ENCODE data around the gene CREB5.

The CREB5 gene

GRCh38 chr7:28836716-28837115 lies 424.4 kb downstream of the CREB5 start:
- H4K20me1 ChIP-seq (ENCODE audit: insufficient read depth): no peaks in the 10 kb centered on the region
- H3K4me1 ChIP-seq (ENCODE audit: low read depth, poor library complexity, severe bottlenecking): peaks cover 12% of the 10 kb centered on the region
- H2AFZ ChIP-seq (ENCODE audit: low read depth): no peak overlapping the region
- no peak overlapping the region for H3K4me2 ChIP-seq
- H3K79me2 ChIP-seq (ENCODE audit: insufficient read depth, low read depth): no peaks in the 10 kb centered on the region
- H3K9ac ChIP-seq: no peak overlapping the region
- H3K4me3 ChIP-seq (IDR thresholded peaks at IDR 0.05; ENCODE audit: insufficient read depth, low read depth, low read length): no peak overlapping the region
- H3K27ac ChIP-seq: no peak overlapping the region
- TF ChIP-seq, protein P1, sequence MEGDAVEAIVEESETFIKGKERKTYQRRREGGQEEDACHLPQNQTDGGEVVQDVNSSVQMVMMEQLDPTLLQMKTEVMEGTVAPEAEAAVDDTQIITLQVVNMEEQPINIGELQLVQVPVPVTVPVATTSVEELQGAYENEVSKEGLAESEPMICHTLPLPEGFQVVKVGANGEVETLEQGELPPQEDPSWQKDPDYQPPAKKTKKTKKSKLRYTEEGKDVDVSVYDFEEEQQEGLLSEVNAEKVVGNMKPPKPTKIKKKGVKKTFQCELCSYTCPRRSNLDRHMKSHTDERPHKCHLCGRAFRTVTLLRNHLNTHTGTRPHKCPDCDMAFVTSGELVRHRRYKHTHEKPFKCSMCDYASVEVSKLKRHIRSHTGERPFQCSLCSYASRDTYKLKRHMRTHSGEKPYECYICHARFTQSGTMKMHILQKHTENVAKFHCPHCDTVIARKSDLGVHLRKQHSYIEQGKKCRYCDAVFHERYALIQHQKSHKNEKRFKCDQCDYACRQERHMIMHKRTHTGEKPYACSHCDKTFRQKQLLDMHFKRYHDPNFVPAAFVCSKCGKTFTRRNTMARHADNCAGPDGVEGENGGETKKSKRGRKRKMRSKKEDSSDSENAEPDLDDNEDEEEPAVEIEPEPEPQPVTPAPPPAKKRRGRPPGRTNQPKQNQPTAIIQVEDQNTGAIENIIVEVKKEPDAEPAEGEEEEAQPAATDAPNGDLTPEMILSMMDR (conservative IDR thresholded peaks at IDR 0.05; ENCODE audit: low read depth, low read length): no peak
- H3K27me3 ChIP-seq (ENCODE audit: insufficient read depth, low read depth): no peaks in the 10 kb centered on the region
- no peaks in the 10 kb centered on the region for H3K36me3 ChIP-seq (ENCODE audit: insufficient read depth)

GRCh38 chr7:28837216-28837615 lies 424.9 kb downstream of the CREB5 start:
- Histone ChIP-seq H2AFZ (ENCODE audit: low read depth) (no peak overlapping the region), H3K4me3 (IDR thresholded peaks at IDR 0.05; ENCODE audit: insufficient read depth, low read depth, low read length) (no peak overlapping the region), H3K4me2 (no peak overlapping the region), H3K9ac (no peak overlapping the region), H4K20me1 (ENCODE audit: insufficient read depth) (no peaks in the 10 kb centered on the region), H3K79me2 (ENCODE audit: insufficient read depth, low read depth) (no peaks in the 10 kb centered on the region), H3K4me1 (ENCODE audit: low read depth, poor library complexity, severe bottlenecking) (peaks cover 12% of the 10 kb centered on the region), H3K36me3 (ENCODE audit: insufficient read depth) (no peaks in the 10 kb centered on the region), H3K27me3 (ENCODE audit: insufficient read depth, low read depth) (no peaks in the 10 kb centered on the region), H3K27ac (no peak overlapping the region)
- TF ChIP-seq, protein P1 (conservative IDR thresholded peaks at IDR 0.05; ENCODE audit: low read depth, low read length): no peak

DNA sequence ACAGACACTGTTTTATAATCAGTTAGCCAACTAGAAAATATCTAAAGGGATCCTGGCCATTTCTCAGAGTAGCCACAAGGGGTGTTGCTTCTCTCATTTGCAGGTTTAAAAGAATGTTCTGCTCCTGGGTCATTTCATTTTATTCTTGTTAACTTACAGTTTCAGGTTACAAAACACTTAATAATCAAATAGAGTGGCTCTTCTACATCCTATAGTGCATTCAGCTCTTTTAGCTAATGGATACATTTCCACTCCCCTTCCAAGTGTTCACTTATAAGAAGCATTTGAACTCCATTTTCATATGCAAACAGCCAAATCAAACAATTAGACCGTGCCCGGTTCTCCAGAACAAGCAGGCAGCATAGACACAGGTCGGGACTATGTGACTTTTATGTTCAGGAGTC lies 428.3 kb downstream of the CREB5 start:
- Histone ChIP-seq H3K27me3 (ENCODE audit: insufficient read depth, low read depth) (no peaks in the 10 kb centered on the region), H4K20me1 (ENCODE audit: insufficient read depth) (no peaks in the 10 kb centered on the region), H3K9ac (no peak overlapping the region), H3K36me3 (ENCODE audit: insufficient read depth) (no peaks in the 10 kb centered on the region), H2AFZ (ENCODE audit: low read depth) (no peak overlapping the region), H3K4me3 (IDR thresholded peaks at IDR 0.05; ENCODE audit: insufficient read depth, low read depth, low read length) (no peak overlapping the region), H3K27ac (no peak overlapping the region), H3K79me2 (ENCODE audit: insufficient read depth, low read depth) (no peaks in the 10 kb centered on the region), H3K4me1 (ENCODE audit: low read depth, poor library complexity, severe bottlenecking) (peaks cover 9% of the 10 kb centered on the region), H3K4me2 (no peak overlapping the region)
- TF ChIP-seq, protein P1 (conservative IDR thresholded peaks at IDR 0.05; ENCODE audit: low read depth, low read length): peak; percentile 61

DNA sequence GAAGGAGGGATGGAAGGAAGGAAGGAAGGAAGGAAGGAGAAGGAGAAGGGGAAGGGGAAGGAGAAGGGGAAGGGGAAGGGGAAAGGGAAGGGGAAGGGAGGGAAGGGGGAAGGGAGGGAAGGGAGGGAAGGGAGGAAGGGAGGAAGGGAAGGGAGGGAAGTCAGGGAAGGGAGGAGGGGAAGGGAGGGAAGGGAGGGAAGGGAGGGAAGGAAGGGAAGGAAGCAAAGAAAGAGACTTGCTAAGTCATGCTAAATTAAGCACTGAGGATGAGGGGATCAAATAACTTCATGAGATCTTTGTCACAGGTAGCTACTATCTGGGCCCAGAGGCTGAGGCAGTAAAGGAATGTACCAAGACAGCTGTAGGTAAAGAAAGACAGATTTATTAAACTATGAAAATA lies 429.4 kb downstream of the CREB5 start:
- H3K27ac ChIP-seq: no peak overlapping the region
- TF ChIP-seq, protein P1 (conservative IDR thresholded peaks at IDR 0.05; ENCODE audit: low read depth, low read length): no peak
- H2AFZ ChIP-seq (ENCODE audit: low read depth): no peak overlapping the region

More for the DNA sequence above, 429.4 kb downstream of the CREB5 start:
- no peak overlapping the region for H3K4me3 ChIP-seq (IDR thresholded peaks at IDR 0.05; ENCODE audit: insufficient read depth, low read depth, low read length)
- H3K36me3 ChIP-seq (ENCODE audit: insufficient read depth): no peaks in the 10 kb centered on the region
- no peaks in the 10 kb centered on the region for H3K27me3 ChIP-seq (ENCODE audit: insufficient read depth, low read depth)
- H3K9ac ChIP-seq: no peak overlapping the region
- H3K4me2 ChIP-seq: no peak overlapping the region
- no peaks in the 10 kb centered on the region for H3K79me2 ChIP-seq (ENCODE audit: insufficient read depth, low read depth)
- H4K20me1 ChIP-seq (ENCODE audit: insufficient read depth): no peaks in the 10 kb centered on the region
- no peaks in the 10 kb centered on the region for H3K4me1 ChIP-seq (ENCODE audit: low read depth, poor library complexity, severe bottlenecking)
